Sigmoid colon (tissue), 3 donors: Measurements from ENCODE around the gene LPP.

ENCODE experiments used
- POLR2A ChIP-seq, 2 donors: fragments of 450-650 bp; IDR thresholded peaks; one replicate each; pipeline ENCODE4 v1.6.1; 2016; ENCODE audit warnings: antibody characterized with exemption in 2 of 2, mild to moderate bottlenecking in 2 of 2, moderate library complexity in 2 of 2
- TF ChIP-seq, protein P1 (sequence below), 4 experiments: fragments of 450-650 bp in 3 of 4; fragments of 200-600 bp in 1 of 4; IDR thresholded peaks; one replicate each; pipeline ENCODE4 v1.5.1; 2016 to 2019; ENCODE audit warnings: antibody characterized with exemption in 4 of 4, mild to moderate bottlenecking in 3 of 4, moderate library complexity in 2 of 4

DNA sequence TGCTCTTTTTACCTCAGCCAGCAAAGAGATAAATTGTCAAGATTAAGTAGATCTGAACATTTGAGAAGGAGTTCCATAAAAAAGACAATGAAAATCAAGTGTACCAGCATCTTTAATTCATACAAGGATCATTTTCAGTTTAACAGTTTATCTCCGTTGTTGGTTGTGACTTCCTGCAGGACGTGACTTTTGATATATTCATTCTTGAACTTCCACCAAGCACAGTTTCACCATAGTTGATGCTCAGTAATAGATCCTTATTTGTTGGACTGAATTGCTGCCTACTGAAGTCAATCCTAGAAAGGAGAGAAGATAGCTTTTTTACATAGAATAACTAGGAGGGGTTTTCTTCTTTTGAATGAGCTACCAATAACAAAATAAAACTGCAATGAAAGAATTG lies 408.2 kb downstream of the LPP start:
- TF ChIP-seq, protein P1, sequence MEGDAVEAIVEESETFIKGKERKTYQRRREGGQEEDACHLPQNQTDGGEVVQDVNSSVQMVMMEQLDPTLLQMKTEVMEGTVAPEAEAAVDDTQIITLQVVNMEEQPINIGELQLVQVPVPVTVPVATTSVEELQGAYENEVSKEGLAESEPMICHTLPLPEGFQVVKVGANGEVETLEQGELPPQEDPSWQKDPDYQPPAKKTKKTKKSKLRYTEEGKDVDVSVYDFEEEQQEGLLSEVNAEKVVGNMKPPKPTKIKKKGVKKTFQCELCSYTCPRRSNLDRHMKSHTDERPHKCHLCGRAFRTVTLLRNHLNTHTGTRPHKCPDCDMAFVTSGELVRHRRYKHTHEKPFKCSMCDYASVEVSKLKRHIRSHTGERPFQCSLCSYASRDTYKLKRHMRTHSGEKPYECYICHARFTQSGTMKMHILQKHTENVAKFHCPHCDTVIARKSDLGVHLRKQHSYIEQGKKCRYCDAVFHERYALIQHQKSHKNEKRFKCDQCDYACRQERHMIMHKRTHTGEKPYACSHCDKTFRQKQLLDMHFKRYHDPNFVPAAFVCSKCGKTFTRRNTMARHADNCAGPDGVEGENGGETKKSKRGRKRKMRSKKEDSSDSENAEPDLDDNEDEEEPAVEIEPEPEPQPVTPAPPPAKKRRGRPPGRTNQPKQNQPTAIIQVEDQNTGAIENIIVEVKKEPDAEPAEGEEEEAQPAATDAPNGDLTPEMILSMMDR (IDR thresholded peaks at IDR 0.05): no peak
- TF ChIP-seq POLR2A (IDR thresholded peaks at IDR 0.05): no peak
